GM19240 (cell line): ENCODE results near the gene TCF23.
"Not testable (repeated sequence)": the region's sequence is repeated elsewhere in the genome, so short reads cannot be mapped to it uniquely, and the experiment has no call there.

Experiments used
- DNase-seq: peaks from one replicate; pipeline ENCODE4 v3.0.0; 2011; ENCODE audit warnings: low spot score; ENCODE audit not compliant: insufficient read length

Gene TCF23

GRCh38 chr2:27148801-27149439, at the start of gene TCF23:
TSS of gene TCF23 (plus strand) at chr2:27149004. CDS start at chr2:27149134, 130 bp downstream.
- no peak for DNase-seq

GRCh38 chr2:27099334-27099955, 49.4 kb upstream of the TCF23 start:
- no peak for DNase-seq

GRCh38 chr2:27100036-27100435, 48.8 kb upstream of the TCF23 start:
- no peak for DNase-seq

GRCh38 chr2:27102329-27102728, 46.5 kb upstream of the TCF23 start:
- DNase-seq: no peak

GRCh38 chr2:27105981-27106380, 42.8 kb upstream of the TCF23 start:
- no peak for DNase-seq

GRCh38 chr2:27108221-27108620, 40.6 kb upstream of the TCF23 start:
- no peak for DNase-seq

GRCh38 chr2:27109083-27109482, 39.7 kb upstream of the TCF23 start:
- no peak for DNase-seq

- not testable (repeated sequence) for DNase-seq
These were observed 38.0 kb upstream of the TCF23 start for GRCh38 chr2:27110603-27111352.

GRCh38 chr2:27111392-27112078, 37.3 kb upstream of the TCF23 start:
- DNase-seq: not testable (repeated sequence)

GRCh38 chr2:27115519-27115918, 33.3 kb upstream of the TCF23 start:
- no peak for DNase-seq

GRCh38 chr2:27117995-27118524, 30.7 kb upstream of the TCF23 start:
- DNase-seq: no peak

GRCh38 chr2:27118525-27119329, 30.1 kb upstream of the TCF23 start, which contains the start of gene CGREF1:
TSS of gene CGREF1 (minus strand) at chr2:27119128. CDS start at chr2:27104366, 14,762 bp downstream.
- no peak for DNase-seq

GRCh38 chr2:27119330-27119670, 29.5 kb upstream of the TCF23 start:
- not testable (repeated sequence) for DNase-seq

GRCh38 chr2:27121906-27122305, 26.9 kb upstream of the TCF23 start:
- no peak for DNase-seq

- no peak for DNase-seq
These were observed 26.0 kb upstream of the TCF23 start for GRCh38 chr2:27122791-27123190.

- peak; percentile 29 for DNase-seq
These were observed 25.3 kb upstream of the TCF23 start, which contains the start of gene ABHD1 for GRCh38 chr2:27123302-27124150. TSS of gene ABHD1 (plus strand) at chr2:27123815. CDS start at chr2:27123949, 134 bp downstream.

GRCh38 chr2:27125104-27125503, 23.7 kb upstream of the TCF23 start:
- no peak for DNase-seq

- no peak for DNase-seq
These were observed 22.5 kb upstream of the TCF23 start for GRCh38 chr2:27126252-27126710.

- DNase-seq: no peak
These were observed 20.7 kb upstream of the TCF23 start for GRCh38 chr2:27127883-27128667.
